GM12878 (cell line): Measurements from ENCODE around the gene PPM1E. TPM values are rescaled to one million over a fixed set of nuclear protein-coding genes. Genes with fewer than 3 reads are reported as not detected.

Experiments used
- ATAC-seq: fragments of 200-7000 bp; cut with Tn5 transposase; 3 replicates; pipeline ENCODE4 v1.9.1; 2020; ENCODE audit warnings: mild to moderate bottlenecking, moderate library complexity
- BruUV-seq: library from RNA; stranded (reverse); fragments of 400-500 nt; replicated peaks from 2 replicates; lab custom pipeline; 2021; lab: Mats Ljungman, UMichigan
- CTCF ChIA-PET: fragments of 300-600 bp; sonication (Branson Sonifier 250); formaldehyde crosslinking; extraction: SDS; loops from one replicate; lab custom pipeline; 2021; ENCODE audit warnings: inconsistent platforms; lab: Yijun Ruan, JAX
- POLR2A ChIA-PET: fragments of 350-600 bp; formaldehyde crosslinking; extraction: SDS; loops from one replicate; lab custom pipeline; 2021; ENCODE audit warnings: inconsistent platforms; lab: Charles Lee
- RAD21 ChIA-PET: fragments of 300-600 bp; sonication (Branson Sonifier 250); formaldehyde crosslinking; loops from one replicate; lab custom pipeline; 2023; ENCODE audit warnings: antibody characterized with exemption; ENCODE audit not compliant: unreplicated experiment; lab: Charles Lee
- SMC1A ChIA-PET: fragments of 300-600 bp; sonication (Branson Sonifier 250); formaldehyde crosslinking; loops from one replicate; lab custom pipeline; 2023; ENCODE audit not compliant: unreplicated experiment, uncharacterized antibody; lab: Charles Lee
- DNase-seq: peaks from one replicate; pipeline ENCODE4 v3.0.0-alpha.2; 2011; ENCODE audit warnings: low read depth, low spot score
- FAIRE-seq: peaks from 3 replicates; lab custom pipeline; 2011; peaks lifted over from hg19 to GRCh38; lab: Jason Lieb, UNC
- H2AFZ ChIP-seq: 2 replicates; pipeline ENCODE4 v1.6.0; 2011; ENCODE audit warnings: low read depth, low read length, control low read depth; ENCODE audit not compliant: control insufficient read depth
- H3K27ac ChIP-seq: 2 replicates; pipeline ENCODE4 v1.5.1; 2011; ENCODE audit warnings: control low read depth; ENCODE audit not compliant: control insufficient read depth, insufficient read depth
- H3K27me3 ChIP-seq, 2 experiments: replicated peaks in 1 of 2; 2 replicates each; pipeline versions ENCODE4 v1.6.0 to v1.6.1; 2011; ENCODE audit warnings: low read length in 1 of 2; ENCODE audit not compliant: control insufficient read depth in 2 of 2, insufficient read depth in 2 of 2
- H3K36me3 ChIP-seq, 2 experiments: 2 replicates each; pipeline ENCODE4 v1.5.1; 2011; ENCODE audit warnings: low read length in 1 of 2; ENCODE audit not compliant: control insufficient read depth in 2 of 2, insufficient read depth in 2 of 2
- H3K4me1 ChIP-seq: 2 replicates; pipeline ENCODE4 v1.6.1; 2011; ENCODE audit warnings: mild to moderate bottlenecking, low read length, moderate library complexity, mixed read lengths; ENCODE audit not compliant: control insufficient read depth, insufficient read depth
- H3K4me2 ChIP-seq: 2 replicates; pipeline ENCODE4 v1.6.0; 2011; ENCODE audit warnings: control low read depth; ENCODE audit not compliant: control insufficient read depth, insufficient read depth
- H3K4me3 ChIP-seq: fragments of 200-600 bp; sonication (generic); 2 replicates; pipeline ENCODE4 v1.5.1; 2016
- H3K79me2 ChIP-seq: 2 replicates; pipeline ENCODE4 v1.6.0; 2011; ENCODE audit warnings: low read length; ENCODE audit not compliant: control insufficient read depth, insufficient read depth
- H3K9ac ChIP-seq: 2 replicates; pipeline ENCODE4 v1.8.0; 2011; ENCODE audit warnings: low read length, control low read depth, mixed read lengths; ENCODE audit not compliant: control insufficient read depth, insufficient read depth
- H3K9me3 ChIP-seq: replicated peaks from 3 replicates; pipeline ENCODE4 v1.5.1; 2011; ENCODE audit warnings: mild to moderate bottlenecking, low read length; ENCODE audit not compliant: control insufficient read depth, insufficient read depth
- H4K20me1 ChIP-seq: 2 replicates; pipeline ENCODE4 v1.6.0; 2011; ENCODE audit not compliant: control insufficient read depth, insufficient read depth
- ASH2L ChIP-seq: fragments of 300-600, 200-600 bp; sonication (generic); IDR thresholded peaks from 2 replicates; pipeline ENCODE4 v1.6.1; 2017; ENCODE audit warnings: low read depth, mild to moderate bottlenecking, borderline replicate concordance
- EED ChIP-seq: sonication (generic); IDR thresholded peaks from 2 replicates; pipeline ENCODE4 v1.6.1; 2016; ENCODE audit warnings: antibody characterized with exemption, low read depth
- GABPA ChIP-seq: IDR thresholded peaks from 2 replicates; pipeline ENCODE4 v1.6.1; 2014; ENCODE audit warnings: antibody characterized with exemption, low read depth, mild to moderate bottlenecking, inconsistent platforms
- HDGF ChIP-seq: fragments of 450-650 bp; IDR thresholded peaks from 2 replicates; pipeline ENCODE4 v1.6.1; 2016; ENCODE audit warnings: antibody characterized with exemption
- IKZF1 ChIP-seq: fragments of 450-650 bp; conservative IDR thresholded peaks from 2 replicates; pipeline ENCODE4 v1.6.1; 2017; ENCODE audit warnings: antibody characterized with exemption, mild to moderate bottlenecking
- KDM1A ChIP-seq: fragments of 200-600 bp; sonication (generic); IDR thresholded peaks from 2 replicates; pipeline ENCODE4 v1.6.1; 2016; ENCODE audit warnings: borderline replicate concordance
- LARP7 ChIP-seq: fragments of 450-650 bp; IDR thresholded peaks from 2 replicates; pipeline ENCODE4 v1.6.1; 2017; ENCODE audit warnings: mild to moderate bottlenecking
- NKRF ChIP-seq: fragments of 450-650 bp; conservative IDR thresholded peaks from 2 replicates; pipeline ENCODE4 v1.6.1; 2017; ENCODE audit warnings: mild to moderate bottlenecking, moderate library complexity
- NR2C2 ChIP-seq: IDR thresholded peaks from 2 replicates; pipeline ENCODE4 v1.6.1; 2011; ENCODE audit warnings: borderline replicate concordance, low read depth; ENCODE audit not compliant: control insufficient read depth, insufficient read length
- POLR2AphosphoS5 ChIP-seq: IDR thresholded peaks from 2 replicates; pipeline ENCODE4 v1.6.1; 2011; ENCODE audit warnings: mild to moderate bottlenecking, low read length, inconsistent platforms
- RELB ChIP-seq: fragments of 450-650 bp; IDR thresholded peaks from 2 replicates; pipeline ENCODE4 v1.6.1; 2017; ENCODE audit warnings: low read depth, mild to moderate bottlenecking, moderate library complexity
- SMAD1 ChIP-seq: fragments of 450-650 bp; IDR thresholded peaks from 2 replicates; pipeline ENCODE4 v1.6.1; 2018; ENCODE audit warnings: mild to moderate bottlenecking, low read depth; ENCODE audit not compliant: partially characterized antibody
- USF2 ChIP-seq: IDR thresholded peaks from 2 replicates; pipeline ENCODE4 v1.6.1; 2011; ENCODE audit warnings: low read depth, low read length, improper control_type of control experiment, borderline replicate concordance
- ZBED1 ChIP-seq: IDR thresholded peaks from 2 replicates; pipeline ENCODE4 v1.6.1; 2016; ENCODE audit warnings: borderline replicate concordance
- ZNF24 ChIP-seq: fragments of 450-650 bp; IDR thresholded peaks from 2 replicates; pipeline ENCODE4 v1.6.1; 2017; ENCODE audit warnings: antibody characterized with exemption, mild to moderate bottlenecking
- WGBS: methylation state at CpG from one replicate; pipeline ENCODE4 v1.1.6; 2016; ENCODE audit warnings: low lambda C conversion rate; ENCODE audit not compliant: insufficient replicate concordance, insufficient coverage; ENCODE audit errors: missing lambda C conversion rate; 5-methylcytosine and 5-hydroxymethylcytosine counted together
- in situ Hi-C: fragments of 300-500 bp; cut with MboI; formaldehyde crosslinking; loops from 9 replicates; pipeline ENCODE4 v1.14.3; 2018; ENCODE audit warnings: mixed read lengths
- intact Hi-C: fragments of 100-400 bp; cut with micrococcal nuclease; formaldehyde crosslinking; loops from one replicate; pipeline ENCODE4 v1.14.2; 2022; ENCODE audit not compliant: unreplicated experiment
- polyA plus RNA-seq, 11 experiments: library from polyadenylated mRNA; depleted of rRNA in 4 of 11; unstranded in 6 of 11; stranded (reverse) in 5 of 11; fragments of >200 nt; fragmentation: Nextera tagmentation in 4 of 11; fragmentation: Illumina TruSeq in 1 of 11; extraction: Ambion mirVana in 4 of 11; extraction: Trizol in 1 of 11; gene quantifications; 1 replicate in 1 of 11; 2 replicates in 10 of 11; pipeline versions ENCODE4 v1.2.1 to v1.2.3, GENCODE V29; 2011 to 2016; ENCODE audit warnings: inconsistent platforms in 2 of 11, missing spikeins in 2 of 11, low read depth in 1 of 11
- total RNA-seq, 4 experiments: library from RNA; depleted of rRNA in 3 of 4; stranded (reverse); fragments of >200 nt in 3 of 4; fragmentation: Illumina TruSeq in 1 of 4; extraction: Trizol in 1 of 4; gene quantifications; 2 replicates each; pipeline versions ENCODE4 v1.2.1 to v1.2.3, GENCODE V29; 2013 to 2021

PPM1E gene
- total and polyA plus RNA-seq, 10 of the 15 experiments (the other 5 are each of a cell fraction or from before 2014, with no cell fraction given): 0.07 to 0.28 (median 0.16) TPM

- Histone ChIP-seq H3K9ac (no peak overlapping the region), H3K9me3 (no peaks in the 10 kb centered on the region), H3K4me1 (no peaks in the 10 kb centered on the region), H4K20me1 (no peaks in the 10 kb centered on the region), H3K27me3 (no peaks in the 10 kb centered on the region), H3K4me3 (no peak overlapping the region), H3K4me2 (no peak overlapping the region), H3K36me3 (no peaks in the 10 kb centered on the region), H3K79me2 (no peaks in the 10 kb centered on the region), H3K27ac (no peak overlapping the region), H2AFZ (no peak overlapping the region)
- DNase-seq (no peak), ATAC-seq (no peak), FAIRE-seq (no peak)
- 85% methylated on average over 10 of the region's 10 CpGs for WGBS
- POLR2A ChIA-PET: no interaction called here
- intact Hi-C loops: no loop called here
- TF ChIP-seq ZNF24 (no peak), IKZF1 (no peak), RELB (no peak), POLR2AphosphoS5 (no peak), LARP7 (no peak), USF2 (no peak), GABPA (no peak), ZBED1 (no peak), NR2C2 (no peak), SMAD1 (no peak), NKRF (no peak), ASH2L (no peak), KDM1A (no peak), HDGF (no peak), EED (no peak)
- CTCF ChIA-PET: interaction anchor here (0.7 kb wide), 1 partner anchor 160 kb away, joined by 3 read pairs; no protein-coding TSS in a partner anchor
- RAD21 ChIA-PET: no interaction called here
- BruUV-seq: no TSS peak
- SMC1A ChIA-PET: no interaction called here
- in situ Hi-C loops: no loop called here
These were observed 73.6 kb downstream of the PPM1E start for GRCh38 chr17:58829172-58829637.
